ENCODE results near the gene ACOD1.
"Not testable (repeated sequence)": the region's sequence is repeated elsewhere in the genome, so short reads cannot be mapped to it uniquely, and the experiment has no call there.

ACOD1 gene

DNA sequence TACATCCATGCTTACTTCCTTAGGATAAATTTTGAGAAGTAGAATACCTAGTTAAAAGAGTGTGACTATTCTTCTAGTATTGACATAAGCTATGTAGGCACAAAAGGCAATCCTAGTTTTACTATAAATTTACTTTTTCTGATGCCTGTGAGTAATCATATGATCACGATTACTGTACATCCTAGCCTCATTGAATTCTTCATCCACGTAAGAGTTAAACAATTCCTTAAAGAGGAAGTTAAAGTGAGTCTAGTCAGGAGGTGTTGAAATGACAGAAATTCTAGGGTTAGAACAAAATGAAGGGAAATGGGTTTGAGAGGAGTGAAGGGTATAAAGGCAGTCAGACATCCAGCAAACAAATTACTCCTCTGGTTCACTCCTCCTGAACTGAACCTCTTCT, at the start of gene ACOD1:
TSS of gene ACOD1 (plus strand) at position 363 of the 400 bp plus-strand sequence. CDS start 48 bp downstream, outside the sequence.
- no peak for DNase-seq (ENCODE audit: low spot score)

- not testable (repeated sequence) for DNase-seq (ENCODE audit: low spot score)
Observed at GRCh38 chr13:76899066-76899465, 49.2 kb upstream of the ACOD1 start.

DNA sequence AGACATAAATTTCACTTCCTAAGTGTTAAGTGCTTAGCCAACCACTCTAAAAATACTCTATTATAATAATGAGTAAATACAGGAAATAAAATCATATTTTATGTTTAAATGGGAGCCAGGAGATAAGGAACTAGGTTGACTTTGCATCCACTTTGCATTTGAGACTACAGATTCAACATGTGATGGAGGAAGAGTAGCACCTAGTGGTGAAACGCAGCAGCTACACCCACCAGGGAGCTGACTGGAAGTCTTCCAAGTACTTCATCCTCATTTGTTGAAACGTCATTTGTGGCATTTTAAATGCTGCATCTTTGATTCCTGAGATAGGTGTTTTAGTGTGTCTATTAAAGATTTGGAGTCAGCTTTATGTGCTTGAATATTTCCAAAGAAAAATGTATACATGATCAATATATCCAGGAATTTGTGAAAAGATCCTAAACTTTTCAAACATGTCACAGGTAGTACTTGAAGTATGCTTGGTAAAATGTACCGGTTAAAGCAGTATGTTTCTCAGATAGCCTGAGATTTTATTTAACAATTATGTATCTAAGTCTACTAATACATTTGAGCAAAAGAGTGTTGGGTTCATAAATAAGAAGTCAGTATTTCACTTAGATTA, 44.7 kb upstream of the ACOD1 start:
- peak; percentile 74 for DNase-seq (ENCODE audit: low spot score)

- no peak for DNase-seq (ENCODE audit: low spot score)
Observed at GRCh38 chr13:76904507-76904906, 43.8 kb upstream of the ACOD1 start.

- DNase-seq (ENCODE audit: low spot score), result no peak
Observed at GRCh38 chr13:76912476-76912875, 35.8 kb upstream of the ACOD1 start.

DNA sequence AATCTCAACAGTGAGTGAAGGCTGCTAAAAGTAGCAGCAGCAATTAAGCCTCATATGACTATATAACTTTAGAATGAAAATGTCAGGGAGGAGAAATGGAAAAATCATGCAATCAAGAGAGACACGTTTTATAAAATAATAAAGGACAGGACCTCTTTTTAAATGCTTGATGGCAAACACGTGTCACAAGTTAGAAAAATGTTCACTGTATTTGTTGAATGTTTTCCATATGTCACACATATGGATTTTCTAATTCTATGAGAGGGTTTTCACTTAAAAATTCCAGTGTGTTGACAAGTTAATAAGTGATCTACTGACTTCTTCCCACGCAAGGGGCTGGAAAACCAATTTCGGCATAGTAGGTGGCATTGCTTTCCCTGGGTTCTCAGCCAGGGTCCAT, 34.4 kb upstream of the ACOD1 start:
- DNase-seq (ENCODE audit: low spot score), result no peak

- DNase-seq (ENCODE audit: low spot score), result no peak
Observed at GRCh38 chr13:76917095-76917494, 31.2 kb upstream of the ACOD1 start.

- not testable (repeated sequence) for DNase-seq (ENCODE audit: low spot score)
Observed at GRCh38 chr13:76917755-76918481, 30.4 kb upstream of the ACOD1 start.

DNA sequence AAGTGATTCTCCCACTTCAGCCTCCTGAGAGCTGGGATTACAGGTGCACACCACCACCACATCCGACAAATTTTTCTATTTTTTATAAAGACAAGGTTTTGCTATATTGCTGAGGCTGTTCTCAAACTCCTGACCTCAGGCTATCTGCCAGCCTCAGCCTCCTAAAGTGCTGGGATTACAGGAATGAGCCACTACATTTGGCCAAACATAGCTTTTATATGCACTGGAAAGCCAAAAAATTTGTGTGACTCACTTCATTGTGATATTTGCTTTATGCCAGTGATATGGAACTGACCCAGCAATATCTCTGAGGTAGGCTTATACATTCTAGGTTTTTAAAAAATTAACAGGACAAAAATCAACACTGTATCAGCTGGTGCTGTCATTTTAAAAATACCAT, 26.8 kb upstream of the ACOD1 start:
- no peak for DNase-seq (ENCODE audit: low spot score)

DNA sequence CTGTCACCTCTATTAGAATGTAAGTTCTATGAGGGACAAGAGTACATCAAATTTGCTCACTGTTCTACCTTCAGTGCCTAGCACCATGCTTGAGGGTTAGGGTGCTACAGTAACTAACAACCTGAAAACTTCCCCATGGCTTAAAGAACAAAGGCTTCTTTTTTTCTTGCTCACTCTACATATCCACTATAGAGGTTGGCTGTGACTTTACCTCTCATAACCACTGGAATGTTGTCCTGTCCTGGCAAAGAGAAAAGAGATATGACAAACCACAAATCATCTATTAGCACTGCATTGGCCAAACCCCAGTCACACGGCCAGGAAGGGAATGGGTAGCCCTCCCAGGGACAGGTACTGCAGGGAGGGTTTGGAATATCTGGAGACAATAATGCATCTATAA, 23.2 kb upstream of the ACOD1 start:
- no peak for DNase-seq (ENCODE audit: low spot score)

- no peak for DNase-seq (ENCODE audit: low spot score)
Observed at GRCh38 chr13:76927955-76928354, 20.4 kb upstream of the ACOD1 start.

- no peak for DNase-seq (ENCODE audit: low spot score)
Observed at GRCh38 chr13:76928456-76928855, 19.9 kb upstream of the ACOD1 start.

DNA sequence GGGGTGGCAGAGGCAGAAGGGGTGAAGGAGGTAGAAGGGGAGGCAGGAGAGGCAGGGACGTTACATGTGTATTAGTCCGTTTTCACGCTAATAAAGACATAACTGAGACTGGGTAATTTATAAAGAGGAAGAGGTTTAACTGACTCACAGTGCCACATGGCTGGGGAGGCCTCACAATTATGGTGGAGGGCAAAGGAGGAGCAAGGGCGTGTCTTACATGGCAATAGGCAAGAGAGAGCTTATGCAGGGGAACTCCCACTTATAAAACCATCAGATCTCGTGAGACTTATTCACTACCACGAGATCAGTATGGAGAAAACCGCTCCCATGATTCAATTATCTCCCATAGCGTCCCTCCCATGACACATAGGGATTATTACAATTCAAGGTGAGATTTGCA, 19.0 kb upstream of the ACOD1 start:
- DNase-seq (ENCODE audit: low spot score), result no peak

DNA sequence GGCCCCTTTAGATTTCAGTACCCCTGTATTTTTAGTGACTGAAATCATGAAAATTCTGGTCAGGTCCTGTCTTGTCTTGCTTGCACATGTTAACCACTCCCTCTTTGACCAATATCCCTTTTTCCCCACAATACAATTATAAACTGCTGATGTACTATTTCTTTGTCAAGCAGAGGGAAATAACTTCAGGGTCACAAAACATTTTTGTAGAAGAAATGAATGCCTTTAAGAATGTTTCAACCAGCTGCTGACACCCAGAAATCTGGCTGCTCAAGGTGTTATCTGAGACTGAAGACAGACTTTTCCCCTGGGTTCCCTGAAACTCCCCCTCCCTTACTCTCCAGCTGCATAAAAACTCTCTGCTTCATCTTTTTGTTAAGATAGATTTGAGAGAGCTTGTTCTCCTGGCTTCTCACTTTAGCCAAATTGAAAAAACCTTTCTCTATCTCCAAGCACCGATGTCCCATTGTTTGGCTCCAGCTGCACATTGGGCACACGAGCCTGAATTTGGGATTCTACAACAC, 18.4 kb upstream of the ACOD1 start:
- no peak for DNase-seq (ENCODE audit: low spot score)

GRCh38 chr13:76932076-76932475, 16.2 kb upstream of the ACOD1 start:
- no peak for DNase-seq (ENCODE audit: low spot score)

- DNase-seq (ENCODE audit: low spot score), result no peak
Observed at GRCh38 chr13:76934671-76935070, 13.6 kb upstream of the ACOD1 start.

DNA sequence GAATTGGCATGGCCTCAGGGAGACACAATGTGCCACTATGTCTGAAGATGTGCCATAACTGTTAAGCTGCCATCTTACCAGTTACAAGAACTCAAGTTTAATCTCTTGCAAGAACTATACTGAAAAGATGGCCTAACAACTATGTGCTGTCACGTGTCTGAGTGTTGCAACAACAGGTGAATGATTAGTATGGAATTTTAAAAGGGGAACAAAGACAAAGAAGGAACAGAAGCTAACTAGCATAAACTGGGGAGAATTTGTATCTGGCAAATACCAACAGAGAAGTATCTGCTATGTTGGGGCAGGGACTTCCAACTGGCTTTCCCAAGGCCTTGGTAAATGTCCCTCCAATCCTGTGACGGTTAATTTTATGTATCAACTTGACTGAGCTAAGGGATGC, 11.5 kb upstream of the ACOD1 start:
- no peak for DNase-seq (ENCODE audit: low spot score)

GRCh38 chr13:76937281-76937820, 11.0 kb upstream of the ACOD1 start:
- no peak for DNase-seq (ENCODE audit: low spot score)

- peak; percentile 3 for DNase-seq (ENCODE audit: low spot score)
Observed at GRCh38 chr13:76939215-76939614, 9.1 kb upstream of the ACOD1 start.

- DNase-seq (ENCODE audit: low spot score), result no peak
Observed at GRCh38 chr13:76942363-76942762, 5.9 kb upstream of the ACOD1 start.

DNA sequence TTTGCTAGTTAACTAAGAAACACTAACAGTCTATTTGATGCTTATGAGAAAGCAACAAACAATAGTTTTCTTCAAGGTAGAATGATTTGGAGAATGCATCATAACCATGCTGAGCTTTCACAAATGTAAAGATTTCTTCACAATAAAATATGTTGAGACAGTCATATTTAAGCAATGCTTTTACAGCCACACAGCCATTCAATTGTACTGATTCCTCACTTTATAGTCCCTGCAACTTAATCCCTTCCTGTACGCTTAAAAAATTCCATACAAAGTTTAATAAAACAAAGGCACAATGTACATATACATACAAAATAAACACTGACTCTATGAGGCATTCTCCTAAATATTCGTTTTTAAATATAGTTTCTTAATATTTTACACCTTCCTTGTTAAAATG, 4.7 kb upstream of the ACOD1 start:
- DNase-seq (ENCODE audit: low spot score), result no peak

- no peak for DNase-seq (ENCODE audit: low spot score)
Observed at GRCh38 chr13:76944456-76944855, 3.9 kb upstream of the ACOD1 start.

DNA sequence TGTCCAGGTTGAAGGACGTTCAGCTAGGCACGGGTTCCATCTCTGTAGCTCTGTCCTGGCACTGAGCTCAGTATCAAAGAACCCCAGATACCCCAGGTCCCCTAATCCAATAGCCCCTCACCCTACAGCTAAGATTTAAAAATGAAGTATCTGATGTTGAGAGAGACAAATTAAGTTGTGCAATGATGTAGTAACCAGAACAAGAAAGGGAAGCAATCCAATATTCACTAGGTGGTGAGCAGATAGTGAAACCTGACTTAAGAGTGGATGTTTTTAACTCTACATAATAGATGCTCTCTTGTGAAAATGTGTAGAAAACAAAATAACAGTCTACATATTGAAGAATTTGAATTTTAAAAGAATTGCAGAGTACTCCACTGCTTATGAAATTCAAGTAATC, 1.8 kb downstream of the ACOD1 start:
- DNase-seq (ENCODE audit: low spot score), result no peak
